GM12878 (cell line): ENCODE results near the gene SLC30A7. TPM values are rescaled to one million over a fixed set of nuclear protein-coding genes. Genes with fewer than 3 reads are reported as not detected.

Experiments used
- ATAC-seq: fragments of 200-7000 bp; cut with Tn5 transposase; 3 replicates; pipeline ENCODE4 v1.9.1; 2020; ENCODE audit warnings: mild to moderate bottlenecking, moderate library complexity
- BruUV-seq: library from RNA; stranded (reverse); fragments of 400-500 nt; replicated peaks from 2 replicates; lab custom pipeline; 2021; lab: Mats Ljungman, UMichigan
- CTCF ChIA-PET: fragments of 300-600 bp; sonication (Branson Sonifier 250); formaldehyde crosslinking; extraction: SDS; loops from one replicate; lab custom pipeline; 2021; ENCODE audit warnings: inconsistent platforms; lab: Yijun Ruan, JAX
- POLR2A ChIA-PET: fragments of 350-600 bp; formaldehyde crosslinking; extraction: SDS; loops from one replicate; lab custom pipeline; 2021; ENCODE audit warnings: inconsistent platforms; lab: Charles Lee
- RAD21 ChIA-PET: fragments of 300-600 bp; sonication (Branson Sonifier 250); formaldehyde crosslinking; loops from one replicate; lab custom pipeline; 2023; ENCODE audit warnings: antibody characterized with exemption; ENCODE audit not compliant: unreplicated experiment; lab: Charles Lee
- SMC1A ChIA-PET: fragments of 300-600 bp; sonication (Branson Sonifier 250); formaldehyde crosslinking; loops from one replicate; lab custom pipeline; 2023; ENCODE audit not compliant: unreplicated experiment, uncharacterized antibody; lab: Charles Lee
- DNase-seq: peaks from one replicate; pipeline ENCODE4 v3.0.0-alpha.2; 2011; ENCODE audit warnings: low read depth, low spot score
- FAIRE-seq: peaks from 3 replicates; lab custom pipeline; 2011; peaks lifted over from hg19 to GRCh38; lab: Jason Lieb, UNC
- H2AFZ ChIP-seq: 2 replicates; pipeline ENCODE4 v1.6.0; 2011; ENCODE audit warnings: low read depth, low read length, control low read depth; ENCODE audit not compliant: control insufficient read depth
- H3K27ac ChIP-seq: 2 replicates; pipeline ENCODE4 v1.5.1; 2011; ENCODE audit warnings: control low read depth; ENCODE audit not compliant: control insufficient read depth, insufficient read depth
- H3K27me3 ChIP-seq, 2 experiments: replicated peaks in 1 of 2; 2 replicates each; pipeline versions ENCODE4 v1.6.0 to v1.6.1; 2011; ENCODE audit warnings: low read length in 1 of 2; ENCODE audit not compliant: control insufficient read depth in 2 of 2, insufficient read depth in 2 of 2
- H3K36me3 ChIP-seq, 2 experiments: 2 replicates each; pipeline ENCODE4 v1.5.1; 2011; ENCODE audit warnings: low read length in 1 of 2; ENCODE audit not compliant: control insufficient read depth in 2 of 2, insufficient read depth in 2 of 2
- H3K4me1 ChIP-seq: 2 replicates; pipeline ENCODE4 v1.6.1; 2011; ENCODE audit warnings: mild to moderate bottlenecking, low read length, moderate library complexity, mixed read lengths; ENCODE audit not compliant: control insufficient read depth, insufficient read depth
- H3K4me2 ChIP-seq: 2 replicates; pipeline ENCODE4 v1.6.0; 2011; ENCODE audit warnings: control low read depth; ENCODE audit not compliant: control insufficient read depth, insufficient read depth
- H3K4me3 ChIP-seq: fragments of 200-600 bp; sonication (generic); 2 replicates; pipeline ENCODE4 v1.5.1; 2016
- H3K79me2 ChIP-seq: 2 replicates; pipeline ENCODE4 v1.6.0; 2011; ENCODE audit warnings: low read length; ENCODE audit not compliant: control insufficient read depth, insufficient read depth
- H3K9ac ChIP-seq: 2 replicates; pipeline ENCODE4 v1.8.0; 2011; ENCODE audit warnings: low read length, control low read depth, mixed read lengths; ENCODE audit not compliant: control insufficient read depth, insufficient read depth
- H3K9me3 ChIP-seq: replicated peaks from 3 replicates; pipeline ENCODE4 v1.5.1; 2011; ENCODE audit warnings: mild to moderate bottlenecking, low read length; ENCODE audit not compliant: control insufficient read depth, insufficient read depth
- H4K20me1 ChIP-seq: 2 replicates; pipeline ENCODE4 v1.6.0; 2011; ENCODE audit not compliant: control insufficient read depth, insufficient read depth
- ASH2L ChIP-seq: fragments of 300-600, 200-600 bp; sonication (generic); IDR thresholded peaks from 2 replicates; pipeline ENCODE4 v1.6.1; 2017; ENCODE audit warnings: low read depth, mild to moderate bottlenecking, borderline replicate concordance
- ATF7 ChIP-seq: fragments of 450-650 bp; IDR thresholded peaks from 2 replicates; pipeline ENCODE4 v1.6.1; 2016; ENCODE audit warnings: low read depth, mild to moderate bottlenecking
- CREM ChIP-seq: IDR thresholded peaks from 2 replicates; pipeline ENCODE4 v1.6.1; 2014; ENCODE audit warnings: antibody characterized with exemption, low read depth
- CTCF ChIP-seq, 3 experiments: IDR thresholded peaks in 2 of 3; conservative IDR thresholded peaks in 1 of 3; 2 replicates each; pipeline ENCODE4 v1.5.1; 2011; ENCODE audit warnings: low read depth in 3 of 3, low read length in 3 of 3, mild to moderate bottlenecking in 3 of 3, control low read depth in 2 of 3, moderate library complexity in 2 of 3, inconsistent platforms in 1 of 3, mixed read lengths in 1 of 3; ENCODE audit not compliant: control insufficient read depth in 2 of 3, insufficient read depth in 1 of 3; ENCODE audit errors: extremely low read depth in 1 of 3
- NR2C1 ChIP-seq: fragments of 450-650 bp; IDR thresholded peaks from 2 replicates; pipeline ENCODE4 v1.6.1; 2017; ENCODE audit warnings: antibody characterized with exemption, mild to moderate bottlenecking, moderate library complexity
- RAD21 ChIP-seq: IDR thresholded peaks from 2 replicates; pipeline ENCODE4 v1.6.1; 2011; ENCODE audit warnings: mild to moderate bottlenecking, low read depth, low read length, moderate library complexity; ENCODE audit not compliant: insufficient read depth
- SIX5 ChIP-seq: IDR thresholded peaks from 2 replicates; pipeline ENCODE4 v1.6.1; 2011; ENCODE audit warnings: mild to moderate bottlenecking, low read depth, low read length, moderate library complexity; ENCODE audit not compliant: severe bottlenecking
- ZNF687 ChIP-seq: fragments of 450-650 bp; IDR thresholded peaks from 2 replicates; pipeline ENCODE4 v1.6.1; 2017; ENCODE audit warnings: mild to moderate bottlenecking, moderate library complexity
- WGBS: methylation state at CpG from one replicate; pipeline ENCODE4 v1.1.6; 2016; ENCODE audit warnings: low lambda C conversion rate; ENCODE audit not compliant: insufficient replicate concordance, insufficient coverage; ENCODE audit errors: missing lambda C conversion rate; 5-methylcytosine and 5-hydroxymethylcytosine counted together
- in situ Hi-C: fragments of 300-500 bp; cut with MboI; formaldehyde crosslinking; loops from 9 replicates; pipeline ENCODE4 v1.14.3; 2018; ENCODE audit warnings: mixed read lengths
- intact Hi-C: fragments of 100-400 bp; cut with micrococcal nuclease; formaldehyde crosslinking; loops from one replicate; pipeline ENCODE4 v1.14.2; 2022; ENCODE audit not compliant: unreplicated experiment
- polyA plus RNA-seq, 11 experiments: library from polyadenylated mRNA; depleted of rRNA in 4 of 11; unstranded in 6 of 11; stranded (reverse) in 5 of 11; fragments of >200 nt; fragmentation: Nextera tagmentation in 4 of 11; fragmentation: Illumina TruSeq in 1 of 11; extraction: Ambion mirVana in 4 of 11; extraction: Trizol in 1 of 11; gene quantifications; 1 replicate in 1 of 11; 2 replicates in 10 of 11; pipeline versions ENCODE4 v1.2.1 to v1.2.3, GENCODE V29; 2011 to 2016; ENCODE audit warnings: inconsistent platforms in 2 of 11, missing spikeins in 2 of 11, low read depth in 1 of 11
- total RNA-seq, 4 experiments: library from RNA; depleted of rRNA in 3 of 4; stranded (reverse); fragments of >200 nt in 3 of 4; fragmentation: Illumina TruSeq in 1 of 4; extraction: Trizol in 1 of 4; gene quantifications; 2 replicates each; pipeline versions ENCODE4 v1.2.1 to v1.2.3, GENCODE V29; 2013 to 2021

The SLC30A7 gene
- total and polyA plus RNA-seq, 10 of the 15 experiments (the other 5 are each of a cell fraction or from before 2014, with no cell fraction given), result 4.4 to 23.3 (median 16.9) TPM

- BruUV-seq, result no TSS peak
- intact Hi-C loops, result loop anchor here (1.0 to 5.0 kb wide), 4 partner anchors 32 to 590 kb away; partner anchors contain the start of gene GPR88
- WGBS, result 47% methylated on average over 2 of the region's 2 CpGs
- Histone ChIP-seq H3K4me2 (no peak overlapping the region), H3K9me3 (no peaks in the 10 kb centered on the region), H3K79me2 (no peaks in the 10 kb centered on the region), H3K4me3 (no peak overlapping the region), H4K20me1 (no peaks in the 10 kb centered on the region), H3K4me1 (peaks cover 9% of the 10 kb centered on the region; the same call in 1 of the 2 replicates), H2AFZ (no peak overlapping the region), H3K27ac (no peak overlapping the region), H3K27me3 (no peaks in the 10 kb centered on the region), H3K9ac (no peak overlapping the region), H3K36me3 (no peaks in the 10 kb centered on the region)
- ChIA-PET SMC1A (interaction anchor here (0.7 to 5.1 kb wide), 14 partner anchors 12 to 1392 kb away, joined by 3 to 62 read pairs (median 3); partner anchors contain the start of gene FRRS1), CTCF (interaction anchor here (0.6 to 9.4 kb wide), 13 partner anchors 9 to 1002 kb away, joined by 3 to 261 read pairs (median 3); partner anchors contain the start of gene SLC30A7), RAD21 (interaction anchor here (1.0 to 5.2 kb wide), 6 partner anchors 9 to 411 kb away, joined by 3 to 90 read pairs (median 18); no protein-coding TSS in a partner anchor), POLR2A (no interaction called here)
- ATAC-seq (no peak), FAIRE-seq (no peak), DNase-seq (no peak)
- in situ Hi-C loops, result loop anchor here (5.0 to 25.0 kb wide), 4 partner anchors 400 to 1680 kb away; no protein-coding TSS in a partner anchor
- TF ChIP-seq CREM (peak; percentile 21; the same call in 1 of the 2 replicates), NR2C1 (no peak)
These were observed 29.0 kb upstream of the SLC30A7 start for GRCh38 chr1:100866901-100867206.

- ChIA-PET CTCF (interaction anchor here (0.6 to 9.4 kb wide), 64 partner anchors 8 to 1687 kb away, joined by 3 to 261 read pairs (median 4); partner anchors contain the start of genes CDC14A, EXTL2 and SLC30A7), SMC1A (interaction anchor here (0.6 to 5.1 kb wide), 55 partner anchors 9 to 1383 kb away, joined by 3 to 62 read pairs (median 4); partner anchors contain the start of genes CDC14A, EXTL2, FRRS1 and SLC30A7), RAD21 (interaction anchor here (0.8 to 5.2 kb wide), 32 partner anchors 10 to 1062 kb away, joined by 3 to 90 read pairs (median 4); partner anchors contain the start of gene VCAM1), POLR2A (no interaction called here)
- no peaks in the 10 kb centered on the region for H3K79me2 ChIP-seq
- ATAC-seq (peak; percentile 66; the same call in 2 of the 3 replicates), DNase-seq (no peak), FAIRE-seq (peak; percentile 84)
- no peak overlapping the region for H3K4me2 ChIP-seq
- H3K9me3 ChIP-seq, result no peaks in the 10 kb centered on the region
- H2AFZ ChIP-seq, result no peak overlapping the region; the same call in 1 of the 2 replicates
- in situ Hi-C loops (loop anchor here (5.0 to 25.0 kb wide), 4 partner anchors 401 to 1681 kb away; no protein-coding TSS in a partner anchor), intact Hi-C loops (loop anchor here (1.0 to 5.0 kb wide), 4 partner anchors 331 to 1060 kb away; partner anchors contain the start of gene GPR88)
- H3K27ac ChIP-seq, result no peak overlapping the region
- WGBS, result 20% methylated on average over 7 of the region's 7 CpGs
- BruUV-seq, result no TSS peak
- no peak overlapping the region for H3K4me3 ChIP-seq
- no peaks in the 10 kb centered on the region for H3K36me3 ChIP-seq
- H4K20me1 ChIP-seq, result no peaks in the 10 kb centered on the region
- no peaks in the 10 kb centered on the region for H3K27me3 ChIP-seq
- no peak overlapping the region for H3K9ac ChIP-seq
- peaks cover 9% of the 10 kb centered on the region; the same call in 1 of the 2 replicates for H3K4me1 ChIP-seq
- TF ChIP-seq RAD21 (peak; percentile 70), SIX5 (no peak), ATF7 (peak; percentile 39; the same call in 1 of the 2 replicates), ASH2L (no peak), ZNF687 (no peak), CTCF (IDR thresholded peaks at IDR 0.05 in 2 of 3, conservative IDR thresholded peaks at IDR 0.05 in 1 of 3; ENCODE audit: control insufficient read depth in 2 of 3, extremely low read depth in 1 of 3, insufficient read depth in 1 of 3, low read depth in 3 of 3, low read length in 3 of 3) (peak; percentile 43 to 69 (median 58); a peak in 4 of 6 replicates)
These were observed 27.4 kb upstream of the SLC30A7 start for GRCh38 chr1:100868364-100868995.
